Measurements from ENCODE around the gene ALKBH4.

DNA sequence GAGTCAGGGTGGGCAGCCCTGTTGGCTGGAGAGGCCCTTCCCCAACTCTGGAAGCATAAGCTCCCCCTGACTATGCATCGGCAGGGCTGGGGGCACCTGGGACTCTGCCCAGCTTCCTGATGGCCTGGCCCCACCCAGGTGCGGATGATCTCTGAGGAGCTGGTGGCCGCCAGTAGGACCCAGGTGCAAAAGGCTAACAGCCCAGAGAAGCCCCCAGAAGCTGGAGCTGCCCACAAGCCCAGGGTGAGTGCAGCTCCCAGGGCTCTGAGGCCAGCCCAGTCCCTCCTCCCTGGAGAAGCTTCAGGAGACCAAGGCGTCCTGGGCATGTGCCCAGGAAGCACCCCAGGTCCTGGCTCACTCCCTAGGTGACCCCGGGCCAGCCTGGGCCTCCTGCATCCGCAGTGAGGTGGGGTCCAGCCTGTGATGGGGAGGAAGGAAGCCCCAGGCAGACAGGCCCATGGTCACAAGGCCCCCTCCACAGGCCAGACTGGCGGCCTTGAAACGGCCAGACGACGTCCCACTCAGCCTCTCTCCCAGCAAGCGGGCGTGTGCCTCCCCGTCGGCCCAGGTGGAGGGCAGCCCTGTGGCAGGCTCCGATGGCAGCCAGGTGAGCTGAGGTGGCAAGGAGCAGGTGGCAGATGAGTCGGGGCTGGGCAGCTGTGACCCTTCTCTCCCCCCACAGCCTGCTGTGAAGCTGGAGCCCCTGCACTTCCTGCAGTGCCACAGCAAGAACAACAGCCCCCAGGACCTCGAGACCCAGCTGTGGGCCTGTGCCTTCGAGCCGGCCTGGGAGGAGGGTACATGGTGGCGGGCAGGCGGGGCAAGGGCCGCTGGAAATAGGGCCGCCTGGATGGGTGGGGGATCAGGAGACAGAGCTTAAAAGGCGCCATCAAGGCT is 3.2 kb upstream of the ALKBH4 start:
- TF ChIP-seq, protein P1, sequence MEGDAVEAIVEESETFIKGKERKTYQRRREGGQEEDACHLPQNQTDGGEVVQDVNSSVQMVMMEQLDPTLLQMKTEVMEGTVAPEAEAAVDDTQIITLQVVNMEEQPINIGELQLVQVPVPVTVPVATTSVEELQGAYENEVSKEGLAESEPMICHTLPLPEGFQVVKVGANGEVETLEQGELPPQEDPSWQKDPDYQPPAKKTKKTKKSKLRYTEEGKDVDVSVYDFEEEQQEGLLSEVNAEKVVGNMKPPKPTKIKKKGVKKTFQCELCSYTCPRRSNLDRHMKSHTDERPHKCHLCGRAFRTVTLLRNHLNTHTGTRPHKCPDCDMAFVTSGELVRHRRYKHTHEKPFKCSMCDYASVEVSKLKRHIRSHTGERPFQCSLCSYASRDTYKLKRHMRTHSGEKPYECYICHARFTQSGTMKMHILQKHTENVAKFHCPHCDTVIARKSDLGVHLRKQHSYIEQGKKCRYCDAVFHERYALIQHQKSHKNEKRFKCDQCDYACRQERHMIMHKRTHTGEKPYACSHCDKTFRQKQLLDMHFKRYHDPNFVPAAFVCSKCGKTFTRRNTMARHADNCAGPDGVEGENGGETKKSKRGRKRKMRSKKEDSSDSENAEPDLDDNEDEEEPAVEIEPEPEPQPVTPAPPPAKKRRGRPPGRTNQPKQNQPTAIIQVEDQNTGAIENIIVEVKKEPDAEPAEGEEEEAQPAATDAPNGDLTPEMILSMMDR (IDR thresholded peaks at IDR 0.05), result no peak
- TF ChIP-seq POLR2A (IDR thresholded peaks at IDR 0.05), result no peak
